Left kidney (tissue), 8 donors: ENCODE data around the gene CCDC88A. TPM values are rescaled to one million over a fixed set of nuclear protein-coding genes. Genes with fewer than 3 reads are reported as not detected.
"Not testable (repeated sequence)": the region's sequence is repeated elsewhere in the genome, so short reads cannot be mapped to it uniquely, and the experiment has no call there.

Experiments used
- DNase-seq: peaks from one replicate; pipeline ENCODE4 v3.0.0-alpha.2; 2013
- long read RNA-seq, 8 donors: transcript quantifications; one replicate each; lab custom pipeline, GENCODE V29; 2026
- polyA plus RNA-seq: library from polyadenylated mRNA; unstranded; fragments of 120-200 nt; gene quantifications from one replicate; pipeline ENCODE4 v1.2.1, GENCODE V29; 2013; ENCODE audit not compliant: insufficient read length

Gene CCDC88A, protein sequence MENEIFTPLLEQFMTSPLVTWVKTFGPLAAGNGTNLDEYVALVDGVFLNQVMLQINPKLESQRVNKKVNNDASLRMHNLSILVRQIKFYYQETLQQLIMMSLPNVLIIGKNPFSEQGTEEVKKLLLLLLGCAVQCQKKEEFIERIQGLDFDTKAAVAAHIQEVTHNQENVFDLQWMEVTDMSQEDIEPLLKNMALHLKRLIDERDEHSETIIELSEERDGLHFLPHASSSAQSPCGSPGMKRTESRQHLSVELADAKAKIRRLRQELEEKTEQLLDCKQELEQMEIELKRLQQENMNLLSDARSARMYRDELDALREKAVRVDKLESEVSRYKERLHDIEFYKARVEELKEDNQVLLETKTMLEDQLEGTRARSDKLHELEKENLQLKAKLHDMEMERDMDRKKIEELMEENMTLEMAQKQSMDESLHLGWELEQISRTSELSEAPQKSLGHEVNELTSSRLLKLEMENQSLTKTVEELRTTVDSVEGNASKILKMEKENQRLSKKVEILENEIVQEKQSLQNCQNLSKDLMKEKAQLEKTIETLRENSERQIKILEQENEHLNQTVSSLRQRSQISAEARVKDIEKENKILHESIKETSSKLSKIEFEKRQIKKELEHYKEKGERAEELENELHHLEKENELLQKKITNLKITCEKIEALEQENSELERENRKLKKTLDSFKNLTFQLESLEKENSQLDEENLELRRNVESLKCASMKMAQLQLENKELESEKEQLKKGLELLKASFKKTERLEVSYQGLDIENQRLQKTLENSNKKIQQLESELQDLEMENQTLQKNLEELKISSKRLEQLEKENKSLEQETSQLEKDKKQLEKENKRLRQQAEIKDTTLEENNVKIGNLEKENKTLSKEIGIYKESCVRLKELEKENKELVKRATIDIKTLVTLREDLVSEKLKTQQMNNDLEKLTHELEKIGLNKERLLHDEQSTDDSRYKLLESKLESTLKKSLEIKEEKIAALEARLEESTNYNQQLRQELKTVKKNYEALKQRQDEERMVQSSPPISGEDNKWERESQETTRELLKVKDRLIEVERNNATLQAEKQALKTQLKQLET (N-terminal part only)
- 95.7 TPM for polyA plus RNA-seq
- long read RNA-seq, donor 1, partial matches to known transcripts = 111 of 162 reads
- long read RNA-seq, donor 1, other reads (novel, unspliced or antisense) = 48 of 162 reads
- long read RNA-seq, donor 2, full-length matches to known transcripts = 5 of 21 reads
- long read RNA-seq, donor 2, partial matches to known transcripts = 16 of 21 reads
- long read RNA-seq, donor 2, other reads (novel, unspliced or antisense) = 0 of 21 reads
- long read RNA-seq, donor 3, partial matches to known transcripts = 17 of 18 reads
- long read RNA-seq, donor 3, other reads (novel, unspliced or antisense) = 0 of 18 reads
- long read RNA-seq, donor 4, full-length matches to known transcripts = 1 of 1 reads
- long read RNA-seq, donor 4, partial matches to known transcripts = 0 of 1 reads
- long read RNA-seq, donor 4, other reads (novel, unspliced or antisense) = 0 of 1 reads
- long read RNA-seq, donor 5, partial matches to known transcripts = 11 of 13 reads
- long read RNA-seq, donor 5, other reads (novel, unspliced or antisense) = 0 of 13 reads
- long read RNA-seq, donor 6, full-length matches to known transcripts = 2 of 10 reads
- long read RNA-seq, donor 6, partial matches to known transcripts = 8 of 10 reads
- long read RNA-seq, donor 6, other reads (novel, unspliced or antisense) = 0 of 10 reads
- long read RNA-seq, donor 7, partial matches to known transcripts = 13 of 15 reads
- long read RNA-seq, donor 7, other reads (novel, unspliced or antisense) = 0 of 15 reads
- long read RNA-seq, donor 8, full-length matches to known transcripts = 2 of 10 reads
- long read RNA-seq, donor 8, partial matches to known transcripts = 8 of 10 reads
- long read RNA-seq, donor 8, other reads (novel, unspliced or antisense) = 0 of 10 reads

DNA sequence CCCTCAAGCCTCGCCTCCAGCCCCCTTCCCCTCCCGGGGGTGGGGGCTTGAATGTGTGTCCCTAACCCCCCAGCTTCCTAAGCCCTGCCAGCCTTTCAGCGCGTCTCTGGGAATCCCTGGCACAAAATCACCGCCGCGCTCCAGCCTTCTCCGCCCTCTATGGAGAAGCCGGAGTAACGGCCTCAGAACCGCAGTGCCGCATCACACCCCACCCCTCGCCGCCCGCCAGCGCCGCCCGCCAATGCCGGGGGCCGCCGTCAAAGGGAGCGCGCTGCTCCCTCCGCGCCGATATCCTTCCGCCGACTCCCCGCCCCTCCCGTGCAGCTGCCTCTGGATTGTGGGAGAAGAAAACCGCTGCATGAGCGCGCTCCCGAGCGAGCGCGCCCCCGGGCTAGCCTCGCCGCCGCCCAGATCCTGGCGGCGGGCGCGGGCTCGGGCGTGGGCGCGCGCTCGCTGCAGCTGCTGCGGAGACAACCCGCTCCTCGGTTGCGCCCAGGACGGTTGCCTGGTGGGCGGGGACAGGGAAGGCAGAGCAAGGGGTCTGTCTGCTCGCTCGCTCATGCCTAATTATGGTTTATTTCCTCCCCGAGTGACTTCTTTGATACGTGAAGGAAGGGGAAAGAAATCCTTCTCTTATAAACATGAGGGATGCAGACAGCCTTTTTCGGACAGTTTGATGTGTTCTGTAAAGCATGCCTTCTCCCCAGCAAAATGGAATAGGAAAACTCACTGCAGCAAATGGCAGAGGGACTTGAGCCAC lies at the start of gene CCDC88A:
CCDC88A (minus strand) TSS at position 178 of the 760 bp plus-strand sequence. CDS start 777 bp downstream, outside the sequence.
- DNase-seq = peak; percentile 98

DNA sequence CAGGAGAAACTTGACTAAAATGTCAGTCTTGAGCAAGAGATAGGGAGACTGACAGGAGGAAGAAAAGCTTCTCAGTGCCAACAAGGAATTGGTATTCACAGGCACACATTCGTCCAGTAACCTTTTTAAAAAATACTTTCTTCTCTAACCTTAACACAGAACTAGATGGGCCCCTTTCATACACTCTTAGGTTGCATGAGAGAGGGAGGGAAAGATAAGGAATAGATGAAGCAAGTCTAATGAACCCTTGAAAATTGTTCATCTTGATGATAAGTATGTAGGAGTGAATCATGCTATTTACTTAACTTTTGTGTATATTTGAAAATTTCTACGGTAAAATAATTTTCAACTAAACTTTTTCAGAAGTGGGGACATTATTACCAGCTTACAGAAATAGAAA lies 42.0 kb upstream of the CCDC88A start:
- no peak for DNase-seq

GRCh38 chr2:55460562-55460961 lies 40.9 kb upstream of the CCDC88A start:
- DNase-seq = no peak

DNA sequence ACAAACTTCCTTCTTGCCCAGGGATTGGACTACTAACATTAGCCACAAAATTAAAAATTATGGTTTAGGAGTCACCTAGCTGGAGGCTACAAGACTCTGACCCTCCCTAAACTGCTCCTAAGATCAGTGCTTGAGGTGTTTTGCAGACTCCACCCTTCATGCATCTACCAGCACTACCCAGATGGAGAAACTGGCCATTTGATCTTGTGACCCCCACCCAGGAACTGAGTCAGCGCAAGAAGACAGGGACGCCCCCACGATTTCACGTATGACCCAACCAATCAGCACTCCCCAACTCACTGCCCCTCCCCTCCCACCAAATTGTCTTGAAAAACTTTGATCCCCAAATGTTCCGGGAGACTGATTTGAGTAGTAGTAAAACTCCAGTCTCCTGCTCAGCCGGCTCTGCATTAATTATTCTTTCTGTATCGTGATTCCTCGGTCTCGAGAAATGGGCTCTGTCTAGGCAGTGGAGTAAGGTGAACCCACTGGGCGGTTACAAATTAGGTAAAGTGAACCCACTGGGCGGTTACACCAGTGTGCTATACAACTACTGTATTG lies 40.1 kb upstream of the CCDC88A start:
- no peak for DNase-seq

GRCh38 chr2:55459279-55459678 lies 39.6 kb upstream of the CCDC88A start:
- no peak for DNase-seq

DNA sequence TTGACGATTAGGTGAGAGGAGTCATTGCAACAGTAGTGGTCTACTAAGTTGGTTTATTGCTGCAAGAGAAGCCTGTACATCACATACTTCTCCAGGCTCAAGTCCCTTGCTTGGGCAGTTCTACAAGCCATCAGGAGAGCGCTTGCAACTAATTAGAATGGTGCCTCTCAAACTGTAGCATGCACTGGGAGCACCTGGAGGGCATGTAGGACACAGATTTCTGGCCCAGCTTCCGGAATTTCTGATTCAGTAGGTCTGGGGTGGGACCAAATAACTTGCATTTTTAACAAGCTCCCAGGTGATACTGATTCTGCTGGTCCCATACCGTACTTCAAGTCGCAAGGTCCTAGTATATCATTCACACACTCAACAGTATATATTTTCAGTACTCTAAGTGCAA lies 34.5 kb upstream of the CCDC88A start:
- DNase-seq = no peak

- no peak for DNase-seq
Measured at GRCh38 chr2:55452879-55453278, 33.2 kb upstream of the CCDC88A start.

- no peak for DNase-seq
Measured at GRCh38 chr2:55451699-55452098, 32.0 kb upstream of the CCDC88A start.

DNA sequence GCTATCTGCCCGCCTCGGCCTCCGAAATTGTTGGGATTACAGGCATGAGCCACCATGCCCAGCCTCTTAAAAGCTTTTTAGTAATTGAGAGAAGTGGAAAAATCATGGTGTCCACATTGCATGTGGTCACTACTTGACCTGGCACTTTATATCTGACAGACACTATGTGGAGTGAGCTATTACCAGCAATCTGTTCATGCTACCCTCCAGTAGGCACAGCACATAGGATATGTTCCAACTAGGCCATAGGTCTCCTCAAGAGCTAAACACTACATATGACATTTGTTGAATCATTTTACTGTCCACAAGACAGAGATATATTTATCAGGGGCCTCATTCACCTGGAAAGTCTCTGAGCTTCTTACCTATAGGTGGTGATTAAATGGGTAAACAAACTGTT lies 30.4 kb upstream of the CCDC88A start:
- DNase-seq = not testable (repeated sequence)

DNA sequence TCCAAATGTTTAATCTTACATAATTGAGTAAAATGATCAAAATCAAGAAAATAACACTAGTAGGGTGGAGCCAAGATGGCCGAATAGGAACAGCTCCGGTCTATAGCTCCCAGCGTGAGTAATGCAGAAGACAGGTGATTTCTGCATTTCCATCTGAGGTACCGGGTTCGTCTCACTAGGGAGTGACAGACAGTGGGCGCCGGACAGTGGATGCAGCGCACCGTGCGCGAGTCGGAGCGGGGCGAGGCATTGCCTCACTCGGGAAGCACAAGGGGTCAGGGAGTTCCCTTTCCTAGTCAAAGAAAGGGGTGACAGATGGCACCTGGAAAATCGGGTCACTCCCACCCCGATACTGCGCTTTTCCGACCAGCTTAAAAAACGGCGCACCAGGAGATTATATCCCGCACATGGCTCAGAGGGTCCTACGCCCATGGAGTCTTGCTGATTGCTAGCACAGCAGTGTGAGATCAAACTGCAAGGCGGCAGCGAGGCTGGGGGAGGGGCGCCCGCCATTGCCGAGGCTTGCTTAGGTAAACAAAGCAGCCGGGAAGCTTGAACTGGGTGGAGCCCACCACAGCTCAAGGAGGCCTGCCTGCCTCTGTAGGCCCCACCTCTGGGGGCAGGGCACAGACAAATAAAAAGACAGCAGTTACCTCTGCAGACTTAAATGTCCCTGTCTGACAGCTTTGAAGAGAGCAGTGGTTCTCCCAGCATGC lies 22.5 kb upstream of the CCDC88A start:
- DNase-seq = not testable (repeated sequence)

DNA sequence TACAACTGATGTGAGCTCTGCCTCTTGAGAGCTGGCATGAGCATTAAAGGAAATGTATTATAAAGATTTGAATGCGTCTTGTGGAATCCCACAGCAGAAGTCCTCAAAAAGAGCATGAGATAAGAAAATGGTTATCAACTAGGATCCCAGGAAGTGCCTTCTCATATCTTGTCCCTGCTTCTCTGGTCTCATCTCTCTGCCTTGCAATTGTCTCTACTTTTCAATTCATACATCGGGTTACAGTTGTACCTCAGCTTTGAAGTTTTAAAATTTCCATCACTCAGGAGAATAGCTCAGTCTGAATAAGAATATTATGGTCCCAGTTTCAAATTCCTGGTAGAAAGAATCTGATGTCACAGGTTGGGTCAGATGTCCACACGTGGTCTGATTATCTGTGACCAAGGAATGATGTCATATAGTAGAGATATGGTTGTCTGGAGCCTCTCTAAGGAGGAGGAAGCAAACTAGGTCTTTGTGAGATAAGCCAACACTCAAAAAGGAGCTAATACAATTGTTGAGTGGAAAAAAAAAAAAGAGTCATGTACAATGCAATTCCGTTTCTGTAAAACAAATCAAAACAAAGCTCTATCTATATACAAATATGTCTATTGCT lies 21.7 kb upstream of the CCDC88A start:
- no peak for DNase-seq

DNA sequence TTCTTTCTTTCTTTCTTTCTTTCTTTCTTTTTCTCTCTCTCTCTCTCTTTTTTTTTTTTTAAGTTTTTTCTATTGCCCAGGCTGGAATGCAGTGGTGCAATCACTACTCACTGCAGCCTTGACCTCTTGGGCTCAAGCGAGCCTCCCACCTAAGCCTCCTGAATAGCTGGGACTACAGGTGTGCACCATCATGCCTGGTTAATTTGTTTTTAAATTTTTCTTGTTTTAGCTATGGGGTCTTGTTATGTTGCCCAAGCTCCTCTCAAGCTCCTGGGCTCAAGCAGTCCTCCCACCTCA lies 19.4 kb upstream of the CCDC88A start:
- no peak for DNase-seq

DNA sequence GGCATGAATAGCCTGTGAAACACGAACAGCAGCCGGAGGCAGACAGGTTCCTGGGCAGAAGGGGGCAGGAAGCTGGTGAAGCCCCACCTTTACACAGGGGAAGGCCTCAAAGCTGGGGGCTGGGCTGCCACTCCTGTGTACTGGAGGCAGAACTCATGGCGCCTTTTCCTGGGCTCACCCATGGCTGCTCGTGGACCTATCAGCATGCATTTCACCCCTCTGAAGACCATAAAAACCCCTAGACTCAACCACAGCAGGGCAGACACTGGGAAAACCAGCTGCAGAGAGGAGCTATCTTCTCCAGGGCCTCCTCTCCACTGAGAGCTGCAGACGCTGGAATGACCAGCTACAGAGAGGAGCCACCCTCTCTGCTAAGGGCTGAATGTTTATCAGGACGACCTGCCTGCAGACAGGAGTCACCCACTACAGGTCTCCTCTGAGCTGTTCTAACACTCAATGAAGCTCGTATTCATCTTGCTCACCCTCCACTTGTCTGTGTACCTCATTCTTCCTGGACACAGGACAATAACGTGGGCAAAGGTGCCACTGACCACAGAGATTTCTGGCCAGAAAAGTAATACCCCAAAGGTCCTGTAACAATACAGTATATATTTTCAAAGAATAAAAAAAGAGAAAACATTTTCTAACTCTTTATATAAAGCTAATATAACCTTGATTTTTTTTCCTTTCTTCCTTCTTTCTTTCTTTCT lies 18.9 kb upstream of the CCDC88A start:
- DNase-seq = no peak

DNA sequence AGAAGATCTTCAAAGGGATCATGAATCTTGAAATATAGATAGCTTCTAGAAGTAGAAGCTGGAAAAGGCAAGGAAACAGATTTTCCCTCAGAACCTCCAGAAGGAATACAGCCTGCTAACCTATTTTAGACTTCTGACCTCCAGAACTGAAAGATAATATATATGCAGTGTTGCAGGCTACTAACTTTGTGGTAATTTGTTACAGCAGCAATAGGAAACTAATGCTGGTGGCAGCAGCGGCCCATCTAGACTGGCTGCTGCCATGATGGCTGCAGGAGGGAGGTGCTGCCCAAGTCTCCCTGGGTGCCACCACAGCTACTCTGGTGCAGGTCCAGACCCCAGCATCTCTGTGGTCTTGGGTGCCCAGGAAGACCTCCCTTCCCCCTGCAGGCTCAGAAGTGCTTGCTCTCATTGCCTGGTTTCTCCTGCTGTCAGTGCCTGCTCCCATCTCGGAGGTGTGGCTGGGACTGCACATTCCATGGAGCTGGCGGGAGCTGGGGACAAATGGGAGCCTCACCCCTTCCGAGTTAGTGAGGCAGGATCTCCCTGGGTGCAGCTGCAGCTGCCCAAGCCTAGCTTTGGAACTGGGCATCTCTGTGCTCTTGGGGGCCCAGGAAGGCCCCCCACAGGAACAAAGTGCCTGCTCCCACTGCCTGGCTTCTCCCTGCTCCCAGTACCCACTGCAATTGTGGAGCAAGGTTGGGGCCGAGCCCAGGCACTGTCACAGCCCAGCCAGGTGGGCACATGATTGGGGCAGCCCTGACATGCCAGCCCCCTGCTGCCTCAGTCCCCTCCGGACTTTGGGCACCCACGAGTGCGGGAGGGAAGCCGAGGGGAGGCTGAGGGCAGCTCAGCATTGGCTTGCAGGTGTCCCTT lies 18.1 kb upstream of the CCDC88A start:
- DNase-seq = no peak

- no peak for DNase-seq
Measured at GRCh38 chr2:55431982-55432627, 12.4 kb upstream of the CCDC88A start.

- no peak for DNase-seq
Measured at GRCh38 chr2:55430211-55430975, 10.7 kb upstream of the CCDC88A start.
